Measurements from ENCODE around the gene DHX16. TPM values are rescaled to one million over a fixed set of nuclear protein-coding genes. Genes with fewer than 3 reads are reported as not detected.

The DHX16 gene
- total and polyA plus RNA-seq, 9 of the 15 experiments (the other 6 are each of a cell fraction or from before 2014, with no cell fraction given): 14.6 to 66.1 (median 47.5) TPM

- TF ChIP-seq THAP7 (CRISPR knock-in tag; IDR thresholded peaks at IDR 0.05) (no peak), ZBTB17 (CRISPR knock-in tag; IDR thresholded peaks at IDR 0.05) (no peak), FOXP1 (CRISPR knock-in tag; IDR thresholded peaks at IDR 0.05) (peak; percentile 90), ZFPM2 (CRISPR knock-in tag; IDR thresholded peaks at IDR 0.05) (no peak), SMARCA4 (IDR thresholded peaks at IDR 0.05) (no peak; the same call in 1 of the 2 replicates), ZNF175 (CRISPR knock-in tag; IDR thresholded peaks at IDR 0.05; ENCODE audit: low read depth) (no peak), TCF15 (CRISPR knock-in tag; IDR thresholded peaks at IDR 0.05) (no peak), XRCC3 (IDR thresholded peaks at IDR 0.05) (no peak), ZNF780A (CRISPR knock-in tag; IDR thresholded peaks at IDR 0.05) (no peak), HDAC3 (IDR thresholded peaks at IDR 0.05; ENCODE audit: borderline replicate concordance, partially characterized antibody) (no peak), ZNF707 (CRISPR knock-in tag; conservative IDR thresholded peaks at IDR 0.05) (no peak), JUN (IDR thresholded peaks at IDR 0.05; ENCODE audit: borderline replicate concordance, low read depth, low read length) (peak; percentile 75; the same call in 1 of the 2 replicates), JUN (CRISPR knock-in tag; IDR thresholded peaks at IDR 0.05; ENCODE audit: borderline replicate concordance) (0 out of 2 replicates have a peak, but pooled peaks have one; percentile 90), CREM (IDR thresholded peaks at IDR 0.05; ENCODE audit: low read depth) (peak; percentile 63), ZNF212 (CRISPR knock-in tag; IDR thresholded peaks at IDR 0.05) (no peak), MEIS2 (IDR thresholded peaks at IDR 0.05; ENCODE audit: partially characterized antibody) (no peak), XRCC4 (IDR thresholded peaks at IDR 0.05; ENCODE audit: extremely low read depth, insufficient read depth, insufficient read length) (no peak), MAFF (IDR thresholded peaks at IDR 0.05; ENCODE audit: low read length) (0 out of 2 replicates have a peak, but pooled peaks have one; percentile 43), FOXK2 (conservative IDR thresholded peaks at IDR 0.05 in 1 of 2, IDR thresholded peaks at IDR 0.05 in 1 of 2; ENCODE audit: low read depth in 2 of 2) (peak; percentile 21 to 66; a peak in 2 of 4 replicates), ZNF232 (CRISPR knock-in tag; IDR thresholded peaks at IDR 0.05) (0 out of 2 replicates have a peak, but pooled peaks have one; percentile 55), ZNF224 (CRISPR knock-in tag; IDR thresholded peaks at IDR 0.05) (no peak), KDM5B (IDR thresholded peaks at IDR 0.05; ENCODE audit: insufficient replicate concordance, low read depth, low read length) (no peak), EGR1 (conservative IDR thresholded peaks at IDR 0.05) (no peak), POLR2H (tag; IDR thresholded peaks at IDR 0.05; ENCODE audit: low read depth) (no peak), POLR2AphosphoS2 (IDR thresholded peaks at IDR 0.05; ENCODE audit: low read length) (no peak), NCOA2 (IDR thresholded peaks at IDR 0.05; ENCODE audit: partially characterized antibody in 2 of 2) (no peak), NCOA6 (IDR thresholded peaks at IDR 0.05) (no peak), CREB5 (CRISPR knock-in tag; IDR thresholded peaks at IDR 0.05) (no peak), TGIF2 (CRISPR knock-in tag; IDR thresholded peaks at IDR 0.05) (no peak)
Observed at GRCh38 chr6:30672445-30673253, at the start of gene DHX16 (continued).

All from K562 (cell line).